DND-41 (cell line): ENCODE data around the gene IRX1.

Experiments
- EZH2 ChIP-seq: IDR thresholded peaks from 3 replicates; pipeline ENCODE4 v1.6.1; 2012; ENCODE audit warnings: borderline replicate concordance, low read depth, mild to moderate bottlenecking, moderate library complexity, low read length, inconsistent platforms; ENCODE audit not compliant: severe bottlenecking
- TF ChIP-seq, protein P1 (sequence below): IDR thresholded peaks from 2 replicates; pipeline ENCODE4 v1.5.1; 2012; ENCODE audit warnings: borderline replicate concordance, low read length, moderate library complexity, mild to moderate bottlenecking; ENCODE audit not compliant: poor library complexity, severe bottlenecking; ENCODE audit errors: extremely low read depth

DNA sequence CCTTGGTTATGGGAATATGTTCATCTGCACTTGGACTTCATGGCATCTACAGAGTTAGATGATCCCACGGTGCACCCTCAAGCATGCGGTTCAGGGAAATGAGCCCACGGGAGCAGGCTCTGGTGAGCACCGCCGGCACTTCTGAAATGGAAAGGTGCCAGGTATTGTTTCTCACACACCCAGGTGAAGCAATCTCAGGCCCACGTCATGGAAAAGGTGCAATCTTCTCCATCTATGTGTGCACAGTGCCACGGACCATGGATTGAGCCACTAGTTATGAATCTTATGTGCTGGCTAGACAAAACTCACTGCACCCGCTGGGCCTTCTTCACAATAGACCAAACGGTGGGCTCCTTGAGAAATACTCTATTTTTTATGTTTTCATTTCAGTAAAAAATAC lies 27.3 kb downstream of the IRX1 start:
- TF ChIP-seq, protein P1, sequence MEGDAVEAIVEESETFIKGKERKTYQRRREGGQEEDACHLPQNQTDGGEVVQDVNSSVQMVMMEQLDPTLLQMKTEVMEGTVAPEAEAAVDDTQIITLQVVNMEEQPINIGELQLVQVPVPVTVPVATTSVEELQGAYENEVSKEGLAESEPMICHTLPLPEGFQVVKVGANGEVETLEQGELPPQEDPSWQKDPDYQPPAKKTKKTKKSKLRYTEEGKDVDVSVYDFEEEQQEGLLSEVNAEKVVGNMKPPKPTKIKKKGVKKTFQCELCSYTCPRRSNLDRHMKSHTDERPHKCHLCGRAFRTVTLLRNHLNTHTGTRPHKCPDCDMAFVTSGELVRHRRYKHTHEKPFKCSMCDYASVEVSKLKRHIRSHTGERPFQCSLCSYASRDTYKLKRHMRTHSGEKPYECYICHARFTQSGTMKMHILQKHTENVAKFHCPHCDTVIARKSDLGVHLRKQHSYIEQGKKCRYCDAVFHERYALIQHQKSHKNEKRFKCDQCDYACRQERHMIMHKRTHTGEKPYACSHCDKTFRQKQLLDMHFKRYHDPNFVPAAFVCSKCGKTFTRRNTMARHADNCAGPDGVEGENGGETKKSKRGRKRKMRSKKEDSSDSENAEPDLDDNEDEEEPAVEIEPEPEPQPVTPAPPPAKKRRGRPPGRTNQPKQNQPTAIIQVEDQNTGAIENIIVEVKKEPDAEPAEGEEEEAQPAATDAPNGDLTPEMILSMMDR = no peak
- TF ChIP-seq EZH2 = no peak
